Brain pericyte (primary cell): ENCODE results near the gene LMCD1.

ENCODE experiments used
- DNase-seq: peaks from one replicate; pipeline ENCODE4 v3.0.0-alpha.2; 2012; ENCODE audit warnings: low read depth, low spot score

LMCD1 gene

GRCh38 chr3:8536096-8537056, 34.8 kb downstream of the LMCD1 start:
- no peak for DNase-seq

GRCh38 chr3:8537440-8537839, 35.8 kb downstream of the LMCD1 start:
- DNase-seq: no peak

- no peak for DNase-seq
Observed at GRCh38 chr3:8538223-8538622, 36.6 kb downstream of the LMCD1 start.

DNA sequence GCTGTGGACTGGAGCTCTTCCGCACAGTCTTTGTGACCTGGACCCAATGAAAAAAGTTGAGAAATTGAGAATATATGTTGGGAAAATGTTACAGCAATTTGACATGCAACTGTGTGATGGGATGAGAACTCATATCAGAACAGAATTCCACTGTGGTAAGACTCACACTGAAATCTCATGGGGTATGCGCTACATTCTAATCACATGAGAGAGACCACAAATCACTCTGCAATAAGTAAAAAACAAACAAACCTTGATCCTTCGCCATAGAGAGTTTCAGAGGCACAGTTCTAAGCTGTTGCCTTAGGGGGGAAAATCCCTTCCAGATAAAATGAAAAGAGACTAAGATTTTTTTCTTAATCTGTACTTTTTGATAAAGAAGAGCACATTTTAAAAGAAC, 37.3 kb downstream of the LMCD1 start:
- no peak for DNase-seq

DNA sequence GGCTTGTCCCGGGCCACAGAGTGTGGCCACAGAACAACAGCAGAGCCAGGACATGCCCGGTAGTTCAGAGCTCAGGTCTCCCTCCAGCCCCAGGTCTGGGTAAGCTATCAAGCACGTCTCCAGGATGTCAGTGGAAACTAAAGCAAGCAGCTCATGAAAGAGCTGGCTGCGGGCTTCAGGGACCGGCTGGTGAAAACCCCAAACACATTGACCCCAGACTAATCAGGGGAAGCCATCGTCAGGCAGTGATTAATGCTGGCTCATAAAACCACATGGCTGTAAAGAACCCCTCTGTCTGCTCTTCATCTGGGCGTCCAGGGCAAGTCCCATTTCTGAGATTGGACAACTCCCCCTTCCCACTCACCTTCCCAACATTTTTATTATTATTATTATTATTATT, 37.8 kb downstream of the LMCD1 start:
- no peak for DNase-seq

DNA sequence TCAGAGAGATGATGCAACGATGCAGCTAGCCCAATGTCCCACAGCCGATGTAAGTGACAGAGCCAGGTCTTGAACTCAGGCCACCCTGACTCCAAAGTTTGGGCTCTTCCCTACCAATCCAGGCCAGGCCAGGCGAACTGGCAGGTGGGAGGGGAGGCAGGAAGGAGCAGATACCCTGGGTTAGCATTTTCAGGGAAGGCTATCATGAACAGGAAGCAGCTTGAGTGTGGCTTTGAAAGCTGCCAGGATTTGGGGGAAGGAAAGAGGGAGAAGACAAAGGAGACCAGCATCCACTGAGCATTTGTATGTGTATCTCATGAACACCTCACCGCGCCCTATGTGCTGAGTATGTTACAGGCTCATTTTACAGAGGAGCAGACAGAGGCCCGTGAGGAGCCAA, 38.8 kb downstream of the LMCD1 start:
- DNase-seq: no peak

- DNase-seq: no peak
Observed at GRCh38 chr3:8541486-8541885, 39.9 kb downstream of the LMCD1 start.

- DNase-seq: no peak
Observed at GRCh38 chr3:8542190-8543135, 40.8 kb downstream of the LMCD1 start.

- DNase-seq: no peak
Observed at GRCh38 chr3:8546609-8547008, 45.0 kb downstream of the LMCD1 start.

DNA sequence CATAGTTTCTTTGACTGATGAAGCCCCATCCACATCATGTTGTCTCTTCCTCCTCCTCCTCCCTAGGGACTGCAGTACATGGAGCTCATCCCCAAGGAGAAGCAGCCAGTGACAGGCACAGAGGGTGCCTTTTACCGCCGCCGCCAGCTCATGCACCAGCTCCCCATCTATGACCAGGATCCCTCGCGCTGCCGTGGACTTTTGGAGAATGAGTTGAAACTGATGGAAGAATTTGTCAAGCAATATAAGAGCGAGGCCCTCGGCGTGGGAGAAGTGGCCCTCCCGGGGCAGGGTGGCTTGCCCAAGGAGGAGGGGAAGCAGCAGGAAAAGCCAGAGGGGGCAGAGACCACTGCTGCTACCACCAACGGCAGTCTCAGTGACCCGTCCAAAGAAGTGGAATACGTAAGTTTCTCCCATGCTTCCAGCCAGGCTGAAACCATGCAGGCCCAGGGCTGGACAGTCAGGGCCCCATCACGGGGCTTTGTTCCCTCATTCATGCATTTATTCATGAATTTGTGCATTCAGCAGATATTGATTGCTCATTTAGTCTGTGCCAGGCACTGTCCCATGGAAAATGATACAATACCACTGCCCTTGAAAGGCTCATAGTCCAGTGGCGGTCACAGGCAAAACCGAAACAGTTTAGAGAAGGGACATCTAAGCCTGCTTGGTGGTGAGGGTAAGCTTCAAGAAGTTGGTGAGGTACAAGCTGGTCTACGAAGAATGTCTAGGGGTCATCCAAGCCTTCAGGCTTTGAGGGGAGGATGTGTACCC, 47.1 kb downstream of the LMCD1 start:
- DNase-seq: no peak

- no peak for DNase-seq
Observed at GRCh38 chr3:8549354-8549753, 47.7 kb downstream of the LMCD1 start.

DNA sequence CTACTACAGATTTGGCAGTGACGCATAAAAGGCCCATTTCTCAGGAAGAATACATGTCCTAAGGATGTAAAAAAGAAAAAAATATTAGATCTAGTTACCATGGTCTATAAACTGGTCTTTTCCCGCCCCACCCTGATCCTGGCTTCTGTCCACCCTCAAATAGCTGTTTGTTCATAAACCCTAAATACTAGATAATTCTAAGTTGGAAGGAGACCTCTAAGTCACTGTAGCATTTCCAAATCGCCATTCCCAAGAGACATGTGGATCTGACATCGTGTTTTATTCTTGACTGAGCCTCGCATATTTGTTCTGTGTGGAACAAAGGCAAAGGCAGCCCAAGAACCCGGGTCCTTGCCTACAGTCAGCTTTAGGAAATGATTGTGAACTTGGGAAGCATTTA, 49.0 kb downstream of the LMCD1 start:
- no peak for DNase-seq

- DNase-seq: no peak
Observed at GRCh38 chr3:8552223-8552762, 50.7 kb downstream of the LMCD1 start.

DNA sequence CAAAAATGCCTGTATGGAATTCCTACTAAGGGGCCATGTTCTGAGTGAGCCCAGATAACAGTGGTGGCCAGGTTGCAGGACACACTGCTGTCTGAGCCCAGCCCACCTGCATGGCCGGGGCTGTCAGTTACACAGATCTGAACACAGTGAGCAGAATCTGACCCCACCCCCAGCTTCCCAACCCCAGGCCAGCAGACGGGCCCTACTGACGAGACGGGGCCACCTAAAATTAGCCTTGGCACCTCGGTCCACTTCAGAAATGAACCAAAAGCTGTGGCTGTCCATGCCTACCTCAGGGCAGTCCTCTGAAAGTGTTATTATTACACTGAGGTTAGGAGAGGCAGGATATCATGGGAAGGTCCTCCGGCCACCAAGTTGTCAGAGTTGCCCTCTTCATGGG, 51.8 kb downstream of the LMCD1 start:
- DNase-seq: no peak

- DNase-seq: no peak
Observed at GRCh38 chr3:8554696-8555095, 53.1 kb downstream of the LMCD1 start.

GRCh38 chr3:8555113-8555661, 53.6 kb downstream of the LMCD1 start:
- peak; percentile 33 for DNase-seq

DNA sequence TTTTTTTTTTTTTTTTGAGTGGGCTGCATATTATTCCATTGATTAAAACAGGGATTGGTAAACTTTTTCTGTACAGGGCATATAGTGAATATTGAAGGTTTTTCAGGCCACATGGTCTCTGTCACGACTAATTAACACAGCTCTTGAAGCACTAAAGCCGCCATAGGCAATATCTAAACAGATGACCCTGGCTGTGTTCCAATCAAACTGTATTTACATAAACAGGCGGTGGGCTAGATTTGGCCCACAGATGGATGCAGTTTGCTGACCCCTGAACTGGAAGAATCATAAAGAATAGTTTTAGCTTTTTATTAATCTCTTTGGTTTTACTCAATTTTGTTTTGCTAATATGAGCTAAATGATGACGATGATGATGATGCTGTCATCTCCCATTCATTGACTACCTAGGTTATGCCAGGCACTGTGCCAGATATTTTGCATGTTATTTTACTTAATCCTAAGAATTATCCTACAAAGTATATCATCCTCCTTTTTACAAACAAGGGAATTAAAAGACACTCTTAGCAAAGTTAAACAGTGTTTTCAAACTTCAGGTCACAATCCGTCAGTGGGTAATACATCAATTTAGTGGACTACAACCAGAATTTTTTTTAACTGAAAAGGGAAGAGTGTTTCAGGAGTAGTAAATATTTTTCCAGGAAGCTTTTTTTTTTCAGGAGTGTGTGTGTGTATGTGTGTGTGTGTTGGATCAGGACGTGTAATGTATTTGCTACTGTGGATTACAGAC, 54.3 kb downstream of the LMCD1 start:
- no peak for DNase-seq

GRCh38 chr3:8556473-8556869, 54.8 kb downstream of the LMCD1 start:
- no peak for DNase-seq

- no peak for DNase-seq
Observed at GRCh38 chr3:8557298-8557697, 55.7 kb downstream of the LMCD1 start.

GRCh38 chr3:8558645-8559044, 57.0 kb downstream of the LMCD1 start:
- no peak for DNase-seq
